ENCODE measurements around the gene CCDC187. TPM values are rescaled to one million over a fixed set of nuclear protein-coding genes. Genes with fewer than 3 reads are reported as not detected.
A peak's percentile ranks its signal among the peaks of the same experiment; 100 is the strongest.

CCDC187 gene
- total RNA-seq, 1 donor from 2014 or later = 0.07 TPM

- Mint-ChIP-seq H3K4me3 (peak overlapping the region; percentile 75), H3K27ac (ENCODE audit: unreplicated experiment) (peak overlapping the region; percentile 91), H3K27me3 (ENCODE audit: low read depth) (peaks cover 5% of the 10 kb centered on the region), H3K4me1 (peaks cover 25% of the 10 kb centered on the region), H3K36me3 (ENCODE audit: low read depth) (no peaks in the 10 kb centered on the region), H3K9me3 (no peaks in the 10 kb centered on the region)
- no peak for DNase-seq (ENCODE audit: low read depth, low spot score)
- TF ChIP-seq, protein P1, sequence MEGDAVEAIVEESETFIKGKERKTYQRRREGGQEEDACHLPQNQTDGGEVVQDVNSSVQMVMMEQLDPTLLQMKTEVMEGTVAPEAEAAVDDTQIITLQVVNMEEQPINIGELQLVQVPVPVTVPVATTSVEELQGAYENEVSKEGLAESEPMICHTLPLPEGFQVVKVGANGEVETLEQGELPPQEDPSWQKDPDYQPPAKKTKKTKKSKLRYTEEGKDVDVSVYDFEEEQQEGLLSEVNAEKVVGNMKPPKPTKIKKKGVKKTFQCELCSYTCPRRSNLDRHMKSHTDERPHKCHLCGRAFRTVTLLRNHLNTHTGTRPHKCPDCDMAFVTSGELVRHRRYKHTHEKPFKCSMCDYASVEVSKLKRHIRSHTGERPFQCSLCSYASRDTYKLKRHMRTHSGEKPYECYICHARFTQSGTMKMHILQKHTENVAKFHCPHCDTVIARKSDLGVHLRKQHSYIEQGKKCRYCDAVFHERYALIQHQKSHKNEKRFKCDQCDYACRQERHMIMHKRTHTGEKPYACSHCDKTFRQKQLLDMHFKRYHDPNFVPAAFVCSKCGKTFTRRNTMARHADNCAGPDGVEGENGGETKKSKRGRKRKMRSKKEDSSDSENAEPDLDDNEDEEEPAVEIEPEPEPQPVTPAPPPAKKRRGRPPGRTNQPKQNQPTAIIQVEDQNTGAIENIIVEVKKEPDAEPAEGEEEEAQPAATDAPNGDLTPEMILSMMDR (conservative IDR thresholded peaks at IDR 0.05) = no peak
Observed at GRCh38 chr9:136344544-136345280, 40.8 kb upstream of the CCDC187 start.

DNA sequence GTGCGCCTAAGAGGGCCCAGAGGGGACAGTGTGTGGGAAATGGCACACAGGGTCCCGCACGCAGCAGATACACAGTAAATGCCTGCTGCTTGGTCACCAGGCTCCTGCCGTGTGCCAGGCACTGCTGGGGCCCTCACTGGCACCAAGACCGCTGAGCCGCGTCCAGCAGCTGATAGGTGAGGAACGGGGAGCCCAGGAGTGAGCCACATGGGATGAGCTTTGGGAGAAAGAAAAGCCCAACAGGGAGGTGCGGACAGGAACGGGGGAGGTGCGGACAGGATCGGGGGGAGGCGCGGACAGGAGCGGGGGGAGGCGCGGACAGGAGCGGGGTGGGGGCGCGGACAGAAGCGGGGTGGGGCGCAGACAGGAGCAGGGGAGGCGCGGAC is 40.0 kb upstream of the CCDC187 start:
- TF ChIP-seq, protein P1 (conservative IDR thresholded peaks at IDR 0.05) = no peak

GRCh38 chr9:136343121-136343883 is 39.4 kb upstream of the CCDC187 start:
- Mint-ChIP-seq H3K27me3 (ENCODE audit: low read depth) (peaks cover 5% of the 10 kb centered on the region), H3K4me3 (peak overlapping the region; percentile 80), H3K36me3 (ENCODE audit: low read depth) (no peaks in the 10 kb centered on the region), H3K9me3 (no peaks in the 10 kb centered on the region), H3K27ac (ENCODE audit: unreplicated experiment) (peak overlapping the region; percentile 81), H3K4me1 (peaks cover 32% of the 10 kb centered on the region)
- TF ChIP-seq, protein P1 (conservative IDR thresholded peaks at IDR 0.05) = no peak
- DNase-seq (ENCODE audit: low read depth, low spot score) = no peak

More for the DNA sequence above, 40.0 kb upstream of the CCDC187 start:
- H3K36me3 Mint-ChIP-seq (ENCODE audit: low read depth) = no peaks in the 10 kb centered on the region
- H3K27ac Mint-ChIP-seq (ENCODE audit: unreplicated experiment) = no peak overlapping the region
- DNase-seq (ENCODE audit: low read depth, low spot score) = no peak
- H3K4me1 Mint-ChIP-seq = peaks cover 31% of the 10 kb centered on the region
- H3K9me3 Mint-ChIP-seq = no peaks in the 10 kb centered on the region
- H3K4me3 Mint-ChIP-seq = peak overlapping the region; percentile 41
- H3K27me3 Mint-ChIP-seq (ENCODE audit: low read depth) = peaks cover 5% of the 10 kb centered on the region

- no peaks in the 10 kb centered on the region for H3K36me3 Mint-ChIP-seq (ENCODE audit: low read depth)
- TF ChIP-seq, protein P1 (conservative IDR thresholded peaks at IDR 0.05) = no peak
- DNase-seq (ENCODE audit: low read depth, low spot score) = peak; percentile 95
- H3K4me1 Mint-ChIP-seq = peaks cover 32% of the 10 kb centered on the region
- peak overlapping the region; percentile 80 for H3K4me3 Mint-ChIP-seq
- no peak overlapping the region for H3K27ac Mint-ChIP-seq (ENCODE audit: unreplicated experiment)
- H3K9me3 Mint-ChIP-seq = no peaks in the 10 kb centered on the region
- peaks cover 5% of the 10 kb centered on the region for H3K27me3 Mint-ChIP-seq (ENCODE audit: low read depth)
Observed at GRCh38 chr9:136342181-136343120, 38.6 kb upstream of the CCDC187 start.

GRCh38 chr9:136341769-136342168 is 37.9 kb upstream of the CCDC187 start:
- Mint-ChIP-seq H3K27me3 (ENCODE audit: low read depth) (peaks cover 5% of the 10 kb centered on the region), H3K27ac (ENCODE audit: unreplicated experiment) (no peak overlapping the region), H3K9me3 (no peaks in the 10 kb centered on the region), H3K36me3 (ENCODE audit: low read depth) (no peaks in the 10 kb centered on the region), H3K4me3 (peak overlapping the region; percentile 71), H3K4me1 (peaks cover 32% of the 10 kb centered on the region)
- TF ChIP-seq, protein P1 (conservative IDR thresholded peaks at IDR 0.05) = no peak
- DNase-seq (ENCODE audit: low read depth, low spot score) = no peak

Data from neural crest cell (in vitro differentiated cells).